Measurements from ENCODE around the gene DIS3L2. TPM values are rescaled to one million over a fixed set of nuclear protein-coding genes. Genes with fewer than 3 reads are reported as not detected.

Gene DIS3L2
- total and polyA plus RNA-seq, 2 of the 8 experiments (the other 6 are each of a cell fraction or from before 2014, with no cell fraction given): 11.5 to 21.6 TPM

DNA sequence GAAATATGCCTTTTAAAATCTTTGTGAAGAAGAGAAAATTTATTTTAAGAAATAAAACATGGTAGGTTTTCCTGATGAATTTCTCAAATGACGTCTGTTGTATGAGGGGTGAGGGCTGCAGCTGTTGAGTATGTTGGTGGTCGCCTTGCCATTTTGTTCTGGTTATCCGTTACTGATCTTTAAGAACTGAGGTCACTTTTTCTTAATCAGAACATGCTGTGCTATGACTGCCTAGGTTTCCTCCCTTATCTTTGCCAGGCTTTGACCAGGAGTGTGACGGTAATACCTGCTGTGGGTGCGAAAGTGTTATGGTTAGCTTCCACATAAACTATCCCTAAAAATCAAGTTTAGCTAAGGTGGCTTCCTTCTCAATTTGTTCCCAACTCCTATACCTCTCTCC, 176.9 kb downstream of the DIS3L2 start:
- H3K4ac ChIP-seq (replicated peaks; ENCODE audit: insufficient read length, low read depth, low read length): no peak overlapping the region
- H4K91ac ChIP-seq (replicated peaks; ENCODE audit: insufficient read length, low read length): no peak overlapping the region
- POLR2A ChIA-PET (ENCODE audit: partially characterized antibody): no interaction called here
- no peak overlapping the region for H3K9ac ChIP-seq (replicated peaks in 1 of 4; ENCODE audit: extremely low read depth in 1 of 4, low read depth in 3 of 4, low read length in 3 of 4)
- no peak overlapping the region for H3K18ac ChIP-seq (ENCODE audit: extremely low read depth, low read length)
- H3K9me3 ChIP-seq (ENCODE audit: insufficient read depth in 2 of 2, low read depth in 1 of 2, low read length in 1 of 2): no peaks in the 10 kb centered on the region
- TF ChIP-seq SIRT6 (IDR thresholded peaks at IDR 0.05; ENCODE audit: low read length): no peak
- TF ChIP-seq GTF2F1 (IDR thresholded peaks at IDR 0.05; ENCODE audit: borderline replicate concordance, low read depth, low read length): no peak
- TF ChIP-seq, protein P1, sequence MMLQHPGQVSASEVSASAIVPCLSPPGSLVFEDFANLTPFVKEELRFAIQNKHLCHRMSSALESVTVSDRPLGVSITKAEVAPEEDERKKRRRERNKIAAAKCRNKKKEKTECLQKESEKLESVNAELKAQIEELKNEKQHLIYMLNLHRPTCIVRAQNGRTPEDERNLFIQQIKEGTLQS (IDR thresholded peaks at IDR 0.05; ENCODE audit: insufficient read depth, low read depth, low read length): no peak
- no peak for TF ChIP-seq EGR1 (IDR thresholded peaks at IDR 0.05; ENCODE audit: borderline replicate concordance, low read depth, low read length)
- TF ChIP-seq CTBP2 (IDR thresholded peaks at IDR 0.05; ENCODE audit: borderline replicate concordance, insufficient read depth, insufficient read length, low read length): no peak
- TF ChIP-seq HDAC6 (IDR thresholded peaks at IDR 0.05; ENCODE audit: low read depth, low read length): no peak
- no peak for TF ChIP-seq CEBPB (IDR thresholded peaks at IDR 0.05; ENCODE audit: low read depth, low read length)
- TF ChIP-seq NRF1 (IDR thresholded peaks at IDR 0.05; ENCODE audit: low read depth, low read length): no peak
- no peak for TF ChIP-seq TAF7 (optimal IDR thresholded peaks at IDR 0.05; ENCODE audit: borderline replicate concordance, low read depth, low read length)
- no peak for TF ChIP-seq CREB1 (IDR thresholded peaks at IDR 0.05)
- no peak for TF ChIP-seq HDAC2 (IDR thresholded peaks at IDR 0.05; ENCODE audit: borderline replicate concordance in 1 of 2, low read depth in 2 of 2, low read length in 2 of 2)
- H4K5ac ChIP-seq (ENCODE audit: insufficient read length, low read depth, low read length): no peak overlapping the region
- CTCF ChIA-PET (ENCODE audit: partially characterized antibody): interaction anchor here (0.6 to 6.7 kb wide), 7 partner anchors 12 to 213 kb away, joined by 3 to 51 read pairs (median 3); no protein-coding TSS in a partner anchor
- H2BK120ac ChIP-seq (replicated peaks; ENCODE audit: low read depth, low read length): no peak overlapping the region
- H3K27ac ChIP-seq (ENCODE audit: low read depth, low read length): no peak overlapping the region
- H3K79me1 ChIP-seq (ENCODE audit: low read depth, low read length): no peaks in the 10 kb centered on the region
- no peaks in the 10 kb centered on the region for H3K36me3 ChIP-seq (ENCODE audit: control insufficient read depth in 2 of 4, insufficient read depth in 4 of 4, low read length in 3 of 4)
- no peak overlapping the region for H3K4me2 ChIP-seq (ENCODE audit: insufficient read depth in 1 of 2, low read depth in 2 of 2, low read length in 2 of 2)
- no peaks in the 10 kb centered on the region for H3K23me2 ChIP-seq (ENCODE audit: low read depth, low read length)
- H4K20me1 ChIP-seq (replicated peaks in 1 of 2; ENCODE audit: control insufficient read depth in 1 of 2, insufficient read depth in 2 of 2, low read length in 2 of 2): no peaks in the 10 kb centered on the region
- H3K27me3 ChIP-seq (replicated peaks in 1 of 4; ENCODE audit: control insufficient read depth in 3 of 4, extremely low read depth in 1 of 4, insufficient read depth in 3 of 4, low read length in 3 of 4): no peaks in the 10 kb centered on the region
- H2AK5ac ChIP-seq (ENCODE audit: low read depth, low read length): no peak overlapping the region
- no peak overlapping the region for H2BK12ac ChIP-seq (ENCODE audit: low read depth, low read length)
- H2BK15ac ChIP-seq (ENCODE audit: low read length): no peak overlapping the region
- H2BK5ac ChIP-seq (ENCODE audit: low read depth, low read length): no peak overlapping the region
- no peak overlapping the region for H2BK20ac ChIP-seq (ENCODE audit: low read length)
- no peak overlapping the region for H2AFZ ChIP-seq (ENCODE audit: low read length)
- no peak for FAIRE-seq
- no peak overlapping the region for H3K23ac ChIP-seq (ENCODE audit: insufficient read length)
- 88% methylated on average over 5 of the region's 5 CpGs; no CpG with 5 or more reads in 1 of the 2 experiments for WGBS, 2 experiments (ENCODE audit: extremely low coverage in 1 of 2, insufficient coverage in 1 of 2, insufficient read length in 1 of 2, insufficient replicate concordance in 2 of 2, low coverage in 1 of 2, low lambda C conversion rate in 2 of 2, missing lambda C conversion rate in 1 of 2)
- no peak overlapping the region for H3K4me3 ChIP-seq (ENCODE audit: extremely low read depth in 1 of 4, insufficient read depth in 2 of 4, low read depth in 3 of 4, low read length in 4 of 4)
- no peaks in the 10 kb centered on the region for H3K4me1 ChIP-seq (replicated peaks in 1 of 4; ENCODE audit: control insufficient read depth in 3 of 4, insufficient read depth in 4 of 4, low read length in 3 of 4)
- H4K8ac ChIP-seq (ENCODE audit: extremely low read depth, insufficient read depth, low read length): no peak overlapping the region
- H3K56ac ChIP-seq (replicated peaks; ENCODE audit: insufficient read length, low read depth, low read length): no peak overlapping the region
- no peaks in the 10 kb centered on the region for H3K79me2 ChIP-seq (ENCODE audit: control insufficient read depth in 1 of 2, insufficient read depth in 2 of 2, low read length in 2 of 2)
- no peak for DNase-seq (ENCODE audit: low read depth in 1 of 2, low spot score in 2 of 2)
- H3K14ac ChIP-seq (ENCODE audit: insufficient read length): no peak overlapping the region

Data from H1 (cell line).